Activated CD8-positive, alpha-beta memory T cell treated with anti-CD3 and anti-CD28 coated beads for 24 hours (primary cell): ENCODE results near the gene PRMT1.
A peak's percentile ranks its signal among the peaks of the same experiment; 100 is the strongest.
"Not testable (repeated sequence)": the region's sequence is repeated elsewhere in the genome, so short reads cannot be mapped to it uniquely, and the experiment has no call there.

Source experiments
- DNase-seq: peaks from one replicate; pipeline ENCODE4 v3.0.0-alpha.2; 2020

PRMT1 gene

GRCh38 chr19:49689133-49690078 lies 12.3 kb downstream of the PRMT1 start, which contains the start of gene ADM5:
Gene ADM5, plus strand, starts transcription at chr19:49689594. Its CDS starts 244 bp downstream, at chr19:49689838.
- peak; percentile 80 for DNase-seq

- DNase-seq = no peak
Measured at GRCh38 chr19:49690079-49690655, 13.1 kb downstream of the PRMT1 start.

- peak; percentile 81 for DNase-seq
Measured at GRCh38 chr19:49690656-49691242, 13.7 kb downstream of the PRMT1 start, which contains the start of gene CPT1C. Gene CPT1C, plus strand, starts transcription at chr19:49691116. Its CDS starts 1,137 bp downstream, at chr19:49692253.

GRCh38 chr19:49691243-49692146 lies 14.4 kb downstream of the PRMT1 start:
- peak; percentile 75 for DNase-seq

- DNase-seq = no peak
Measured at GRCh38 chr19:49692147-49692506, 15.1 kb downstream of the PRMT1 start.

- no peak for DNase-seq
Measured at GRCh38 chr19:49696115-49696514, 19.0 kb downstream of the PRMT1 start.

GRCh38 chr19:49696865-49697264 lies 19.8 kb downstream of the PRMT1 start:
- DNase-seq = no peak

- DNase-seq = no peak
Measured at GRCh38 chr19:49699364-49699763, 22.3 kb downstream of the PRMT1 start.

GRCh38 chr19:49700563-49700962 lies 23.5 kb downstream of the PRMT1 start:
- DNase-seq = no peak

- no peak for DNase-seq
Measured at GRCh38 chr19:49701271-49701786, 24.3 kb downstream of the PRMT1 start.

GRCh38 chr19:49704888-49705642 lies 28.0 kb downstream of the PRMT1 start:
- no peak for DNase-seq

- DNase-seq = no peak
Measured at GRCh38 chr19:49705919-49706318, 28.8 kb downstream of the PRMT1 start.

GRCh38 chr19:49710372-49710951 lies 33.4 kb downstream of the PRMT1 start:
- DNase-seq = no peak

- no peak for DNase-seq
Measured at GRCh38 chr19:49712397-49712859, 35.4 kb downstream of the PRMT1 start.

GRCh38 chr19:49713236-49713845 lies 36.3 kb downstream of the PRMT1 start:
- no peak for DNase-seq

- no peak for DNase-seq
Measured at GRCh38 chr19:49716154-49716553, 39.1 kb downstream of the PRMT1 start.

GRCh38 chr19:49718511-49718910 lies 41.4 kb downstream of the PRMT1 start:
- no peak for DNase-seq

GRCh38 chr19:49718991-49719390 lies 41.9 kb downstream of the PRMT1 start:
- DNase-seq = no peak

- DNase-seq = not testable (repeated sequence)
Measured at GRCh38 chr19:49719420-49719819, 42.3 kb downstream of the PRMT1 start.

- DNase-seq = no peak
Measured at GRCh38 chr19:49727217-49728030, 50.4 kb downstream of the PRMT1 start.
